Uterus (tissue), 2 donors: ENCODE measurements around the gene CEACAM18.

Source experiments
- CTCF ChIP-seq, 4 experiments: fragments of 200-600 bp in 2 of 4; fragments of 450-650 bp in 2 of 4; sonication (generic) in 2 of 4; IDR thresholded peaks; one replicate each; pipeline ENCODE4 v1.5.1; 2016 to 2019; ENCODE audit warnings: antibody characterized with exemption in 4 of 4, mild to moderate bottlenecking in 2 of 4, moderate library complexity in 1 of 4
- POLR2A ChIP-seq, 2 donors: fragments of 450-650 bp; IDR thresholded peaks; one replicate each; pipeline ENCODE4 v1.6.1; 2016; ENCODE audit warnings: antibody characterized with exemption in 2 of 2, mild to moderate bottlenecking in 1 of 2, moderate library complexity in 1 of 2

- no peak for TF ChIP-seq POLR2A (IDR thresholded peaks at IDR 0.05)
- no peak for TF ChIP-seq CTCF (IDR thresholded peaks at IDR 0.05)
These were observed 2.2 kb upstream of the CEACAM18 start for GRCh38 chr19:51476164-51476563.
